Common myeloid progenitor, CD34-positive (primary cell): ENCODE results near the gene LMF2.
"Not testable (repeated sequence)": the region's sequence is repeated elsewhere in the genome, so short reads cannot be mapped to it uniquely, and the experiment has no call there.

ENCODE experiments used
- CTCF ChIA-PET: fragments of 350-600 bp; sonication (Branson Sonifier 250); formaldehyde crosslinking; loops from one replicate; lab custom pipeline; 2021; ENCODE audit warnings: antibody characterized with exemption; lab: Charles Lee
- POLR2A ChIA-PET: fragments of 350-600 bp; sonication (Branson Sonifier 250); formaldehyde crosslinking; loops from one replicate; lab custom pipeline; 2021; ENCODE audit warnings: antibody characterized with exemption; lab: Charles Lee
- DNase-seq, 3 donors: peaks; one replicate each; pipeline versions ENCODE4 v3.0.0 to v3.0.0-alpha.2; 2013
- H3K27ac ChIP-seq, 2 experiments: 1 replicate in 1 of 2; 2 replicates in 1 of 2; pipeline ENCODE4 v1.7.0; 2013; ENCODE audit warnings: inconsistent platforms in 2 of 2, low read length in 2 of 2, mild to moderate bottlenecking in 2 of 2, low read depth in 1 of 2, moderate library complexity in 1 of 2; ENCODE audit not compliant: severe bottlenecking in 2 of 2, insufficient read depth in 1 of 2, poor library complexity in 1 of 2
- H3K27me3 ChIP-seq, 5 experiments: replicated peaks in 2 of 5; 1 replicate in 3 of 5; 2 replicates in 2 of 5; pipeline versions ENCODE4 v1.6.1 to v1.7.0; 2013; ENCODE audit warnings: low read length in 4 of 5, mild to moderate bottlenecking in 2 of 5, moderate library complexity in 2 of 5, inconsistent platforms in 1 of 5; ENCODE audit not compliant: insufficient read depth in 5 of 5, control insufficient read depth in 4 of 5
- H3K36me3 ChIP-seq, 4 experiments: 1 replicate in 2 of 4; 2 replicates in 2 of 4; pipeline versions ENCODE4 v1.6.1 to v1.7.0; 2013; ENCODE audit warnings: low read length in 3 of 4, control low read depth in 1 of 4, mild to moderate bottlenecking in 1 of 4; ENCODE audit not compliant: control insufficient read depth in 4 of 4, insufficient read depth in 4 of 4
- H3K4me1 ChIP-seq, 4 experiments: 1 replicate in 3 of 4; 2 replicates in 1 of 4; pipeline versions ENCODE4 v1.6.1 to v1.7.1; 2013; ENCODE audit warnings: low read length in 3 of 4, mild to moderate bottlenecking in 3 of 4, control low read depth in 1 of 4, inconsistent platforms in 1 of 4, moderate library complexity in 1 of 4; ENCODE audit not compliant: control insufficient read depth in 4 of 4, insufficient read depth in 4 of 4; ENCODE audit errors: control extremely low read depth in 1 of 4
- H3K4me3 ChIP-seq, 7 experiments: 1 replicate in 4 of 7; 2 replicates in 3 of 7; pipeline versions ENCODE4 v1.5.1 to v1.7.0; 2013; ENCODE audit warnings: mild to moderate bottlenecking in 7 of 7, low read length in 6 of 7, moderate library complexity in 6 of 7, inconsistent platforms in 2 of 7, low read depth in 2 of 7, control low read depth in 1 of 7; ENCODE audit not compliant: insufficient read depth in 4 of 7, control insufficient read depth in 1 of 7; ENCODE audit errors: extremely low read depth in 1 of 7
- H3K9me3 ChIP-seq, 5 experiments: 1 replicate in 4 of 5; 2 replicates in 1 of 5; pipeline versions ENCODE4 v1.6.1 to v1.7.1; 2013; ENCODE audit warnings: low read length in 4 of 5, mild to moderate bottlenecking in 2 of 5, inconsistent platforms in 1 of 5, low read depth in 1 of 5, moderate library complexity in 1 of 5; ENCODE audit not compliant: control insufficient read depth in 4 of 5, insufficient read depth in 2 of 5; ENCODE audit errors: control extremely low read depth in 1 of 5
- WGBS: methylation state at CpG from one replicate; pipeline ENCODE4 v1.1.5; 2013; ENCODE audit not compliant: insufficient coverage; 5-methylcytosine and 5-hydroxymethylcytosine counted together

LMF2 gene

DNA sequence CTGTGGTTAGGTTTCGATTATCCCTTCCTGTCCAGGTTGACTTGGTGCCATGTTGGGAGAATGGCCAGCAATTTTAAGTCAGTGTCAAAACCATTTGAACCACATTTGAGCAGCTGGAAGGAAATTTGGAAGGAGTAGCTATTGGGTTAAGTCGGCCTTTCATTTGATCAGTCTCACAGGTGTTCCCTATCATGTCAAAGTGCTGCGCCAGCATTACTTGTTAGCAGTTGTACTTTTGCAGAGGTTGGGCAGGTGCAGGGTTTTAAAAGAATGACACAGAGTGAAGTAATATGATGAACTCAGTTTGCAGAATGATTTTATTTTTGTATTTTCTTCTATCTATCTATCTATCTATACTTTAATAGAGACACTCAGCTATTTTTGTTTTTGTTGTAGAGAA is 28.7 kb upstream of the LMF2 start:
- H3K36me3 ChIP-seq, result no peaks in the 10 kb centered on the region
- ChIA-PET CTCF (interaction anchor here (1.0 to 2.1 kb wide), 3 partner anchors 9 to 83 kb away, joined by 3 to 14 read pairs (median 5); partner anchors contain the start of genes KLHDC7B and SCO2), POLR2A (no interaction called here)
- H3K27ac ChIP-seq, result no peak overlapping the region
- 95% methylated on average over 3 of the region's 3 CpGs for WGBS
- H3K4me3 ChIP-seq, result no peak overlapping the region
- H3K9me3 ChIP-seq, result no peaks in the 10 kb centered on the region
- H3K4me1 ChIP-seq, result peaks cover 13 to 55% (median 45%) of the 10 kb centered on the region in 4 experiments
- H3K27me3 ChIP-seq, result peaks cover 0 to 17% (median 3%) of the 10 kb centered on the region in 5 experiments
- no peak for DNase-seq

GRCh38 chr22:50535113-50535512 is 27.6 kb upstream of the LMF2 start:
- no peak for DNase-seq
- ChIA-PET CTCF (interaction anchor here (1.5 to 2.1 kb wide), 2 partner anchors 9 to 10 kb away, joined by 5 to 14 read pairs; partner anchors contain the start of genes KLHDC7B and SCO2), POLR2A (no interaction called here)
- H3K27me3 ChIP-seq, result peaks cover 0 to 28% (median 3%) of the 10 kb centered on the region in 5 experiments
- peaks cover 8 to 56% (median 47%) of the 10 kb centered on the region in 4 experiments for H3K4me1 ChIP-seq
- H3K27ac ChIP-seq, result no peak overlapping the region
- no peak overlapping the region for H3K4me3 ChIP-seq
- no peaks in the 10 kb centered on the region for H3K9me3 ChIP-seq
- 90% methylated on average over 5 of the region's 8 CpGs for WGBS
- H3K36me3 ChIP-seq, result no peaks in the 10 kb centered on the region

GRCh38 chr22:50533856-50534711 is 26.6 kb upstream of the LMF2 start:
- H3K27ac ChIP-seq, result peak overlapping the region in 1 of 2 experiments; percentile 58
- CTCF ChIA-PET, result interaction anchor here (0.8 kb wide), 1 partner anchor 8 kb away, joined by 4 read pairs; no protein-coding TSS in a partner anchor

GRCh38 chr22:50532824-50533796 is 25.6 kb upstream of the LMF2 start:
- Histone ChIP-seq H3K4me1 (peaks cover 2 to 54% (median 43%) of the 10 kb centered on the region in 4 experiments), H3K4me3 (peak overlapping the region in 2 of 7 experiments; percentile 62 to 86), H3K36me3 (no peaks in the 10 kb centered on the region), H3K27ac (peak overlapping the region in 1 of 2 experiments; percentile 43), H3K27me3 (peaks cover 0 to 41% (median 3%) of the 10 kb centered on the region in 5 experiments), H3K9me3 (no peaks in the 10 kb centered on the region)
- no peak for DNase-seq
- 95% methylated on average over 14 of the region's 19 CpGs for WGBS
- POLR2A ChIA-PET, result no interaction called here
- CTCF ChIA-PET, result interaction anchor here (1.3 kb wide), 1 partner anchor 10 kb away, joined by 3 read pairs; no protein-coding TSS in a partner anchor

More at GRCh38 chr22:50533856-50534711, 26.6 kb upstream of the LMF2 start:
- POLR2A ChIA-PET, H3K9me3 ChIP-seq, H3K36me3 ChIP-seq, H3K4me3 ChIP-seq, DNase-seq: not testable (repeated sequence)
- WGBS, result 79% methylated on average over 11 of the region's 21 CpGs
- peaks cover 4 to 53% (median 50%) of the 10 kb centered on the region in 4 experiments for H3K4me1 ChIP-seq
- H3K27me3 ChIP-seq, result peaks cover 0 to 38% (median 3%) of the 10 kb centered on the region in 5 experiments

GRCh38 chr22:50531962-50532674 is 24.6 kb upstream of the LMF2 start:
- ChIA-PET POLR2A (interaction anchor here (0.5 to 0.9 kb wide), 2 partner anchors 16 to 505 kb away, joined by 3 to 4 read pairs; no protein-coding TSS in a partner anchor), CTCF (interaction anchor here (1.3 kb wide), 1 partner anchor 9 kb away, joined by 3 read pairs; no protein-coding TSS in a partner anchor)
- H3K36me3 ChIP-seq, result no peaks in the 10 kb centered on the region
- peaks cover 0 to 60% (median 48%) of the 10 kb centered on the region in 4 experiments for H3K4me1 ChIP-seq
- no peak overlapping the region for H3K27ac ChIP-seq
- H3K27me3 ChIP-seq, result peaks cover 0 to 41% (median 3%) of the 10 kb centered on the region in 5 experiments
- H3K9me3 ChIP-seq, result no peaks in the 10 kb centered on the region
- peak overlapping the region; percentile 37 to 86 (median 66) for H3K4me3 ChIP-seq
- no peak for DNase-seq
- WGBS, result under 1% methylated on average over 41 of the region's 56 CpGs

DNA sequence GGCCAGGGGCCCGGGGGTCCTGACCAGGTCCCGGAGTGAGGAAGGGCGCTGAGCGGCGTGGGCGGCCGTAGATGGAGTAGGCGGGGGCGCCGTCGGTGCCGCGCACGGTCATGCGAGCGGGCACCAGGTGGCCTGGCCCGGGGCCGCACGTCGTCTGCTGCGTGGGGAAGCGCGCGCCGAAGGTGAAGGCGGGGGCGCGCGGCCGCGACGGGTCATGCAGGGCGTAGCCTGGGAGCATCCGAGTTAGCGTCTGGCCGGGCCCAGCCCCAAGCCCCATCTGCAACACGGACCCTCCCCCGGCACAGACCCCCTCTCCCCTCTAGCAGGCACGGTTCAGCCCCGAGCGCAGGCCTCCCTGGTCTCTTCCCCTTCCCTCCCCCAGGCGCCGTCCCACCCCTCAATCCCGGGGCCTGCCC is 24.1 kb upstream of the LMF2 start:
- peak; percentile 32 to 74 (median 73) for DNase-seq
- WGBS, result 0% methylated on average over 34 of the region's 44 CpGs
- CTCF ChIA-PET, result no interaction called here
- Histone ChIP-seq H3K4me3 (peak overlapping the region; percentile 37 to 86 (median 66)), H3K27ac (peak overlapping the region in 1 of 2 experiments; percentile 83), H3K4me1 (peaks cover 0 to 66% (median 53%) of the 10 kb centered on the region in 4 experiments), H3K36me3 (no peaks in the 10 kb centered on the region), H3K27me3 (peaks cover 0 to 41% (median 3%) of the 10 kb centered on the region in 5 experiments), H3K9me3 (no peaks in the 10 kb centered on the region)
- POLR2A ChIA-PET, result interaction anchor here (0.5 to 0.9 kb wide), 2 partner anchors 17 to 504 kb away, joined by 3 to 4 read pairs; no protein-coding TSS in a partner anchor
